HepG2 (cell line): Measurements from ENCODE around the gene NFATC2. TPM values are rescaled to one million over a fixed set of nuclear protein-coding genes. Genes with fewer than 3 reads are reported as not detected.
A peak's percentile ranks its signal among the peaks of the same experiment; 100 is the strongest.

Experiments used
- AFF4 ChIP-seq: sonication (generic); formaldehyde crosslinking; IDR thresholded peaks from 2 replicates; pipeline ENCODE4 v1.4.0; 2020; ENCODE audit warnings: missing genetic modification reagents
- HDAC6 ChIP-seq: fragments of 200-600 bp; sonication (generic); IDR thresholded peaks from 2 replicates; pipeline ENCODE4 v1.7.0; 2017; ENCODE audit warnings: mild to moderate bottlenecking, antibody characterized with exemption, low read length, low read depth
- RERE ChIP-seq: IDR thresholded peaks from 2 replicates; pipeline ENCODE4 v1.6.1; 2016; ENCODE audit warnings: low read depth, missing genetic modification reagents, missing compliant biosample characterization
- SRSF4 ChIP-seq: fragments of 200-400 bp; formaldehyde crosslinking; IDR thresholded peaks from one replicate; pipeline ENCODE4 v1.6.1; 2018; ENCODE audit warnings: mild to moderate bottlenecking, low read depth, low read length, moderate library complexity; ENCODE audit not compliant: poor library complexity, severe bottlenecking
- ZFP36L2 ChIP-seq: sonication (generic); formaldehyde crosslinking; IDR thresholded peaks from 2 replicates; pipeline ENCODE4 v1.4.0; 2020; ENCODE audit warnings: missing genetic modification reagents
- ZNF17 ChIP-seq: sonication (generic); formaldehyde crosslinking; IDR thresholded peaks from 2 replicates; pipeline ENCODE4 v1.5.0; 2020; ENCODE audit warnings: mild to moderate bottlenecking, missing genetic modification reagents
- ZNF281 ChIP-seq: sonication (generic); formaldehyde crosslinking; IDR thresholded peaks from 2 replicates; pipeline ENCODE4 v1.4.0; 2020; ENCODE audit warnings: missing genetic modification reagents, borderline replicate concordance
- ZNF451 ChIP-seq: sonication (generic); formaldehyde crosslinking; IDR thresholded peaks from 2 replicates; pipeline ENCODE4 v1.5.0; 2020; ENCODE audit warnings: mild to moderate bottlenecking, missing genetic modification reagents
- ZNF841 ChIP-seq: sonication (generic); formaldehyde crosslinking; IDR thresholded peaks from 2 replicates; pipeline ENCODE4 v1.8.1; 2023; ENCODE audit warnings: missing genetic modification reagents, borderline replicate concordance
- polyA plus RNA-seq, 8 experiments: library from polyadenylated mRNA; depleted of rRNA in 3 of 8; stranded (reverse) in 7 of 8; unstranded in 1 of 8; fragments of >200 nt; fragmentation: Illumina TruSeq in 4 of 8; extraction: Trizol in 4 of 8; gene quantifications; 2 replicates each; pipeline versions ENCODE4 v1.2.1 to v1.2.3, GENCODE V29; 2011 to 2016; ENCODE audit warnings: low read depth in 4 of 8, missing spikeins in 1 of 8, mixed read lengths in 1 of 8; ENCODE audit not compliant: insufficient read depth in 1 of 8
- total RNA-seq, 5 experiments: library from RNA; depleted of rRNA; stranded (reverse); fragments of >200 nt; fragmentation: Illumina TruSeq; extraction: Trizol; gene quantifications; 2 replicates each; pipeline ENCODE4 v1.2.3, GENCODE V29; 2016; ENCODE audit warnings: low read depth in 1 of 5

NFATC2 gene
- total and polyA plus RNA-seq, 2 of the 13 experiments (the other 11 are each of a cell fraction or from before 2014, with no cell fraction given) = 1.9 to 3.3 TPM

- TF ChIP-seq ZNF451 (CRISPR knock-in tag) (no peak), SRSF4 (no peak), ZNF281 (peak; percentile 56; the same call in 1 of the 2 replicates), RERE (CRISPR knock-in tag) (peak; percentile 71), HDAC6 (no peak), ZNF841 (CRISPR knock-in tag) (no peak), ZFP36L2 (no peak), AFF4 (CRISPR knock-in tag) (no peak), ZNF17 (CRISPR knock-in tag) (no peak)
Observed at GRCh38 chr20:51428401-51429143, 113.9 kb downstream of the NFATC2 start (continued).
